Astrocyte (in vitro differentiated cells and primary cell): ENCODE data around the gene ARID2.

Experiments
- CTCF ChIP-seq: IDR thresholded peaks from 2 replicates; pipeline ENCODE4 v1.5.1; 2011; ENCODE audit warnings: low read depth, mild to moderate bottlenecking, inconsistent platforms, low read length, moderate library complexity; ENCODE audit not compliant: insufficient read depth
- EZH2 ChIP-seq: IDR thresholded peaks from 2 replicates; pipeline ENCODE4 v1.6.1; 2012; ENCODE audit warnings: mild to moderate bottlenecking, low read length, inconsistent platforms; ENCODE audit not compliant: insufficient read depth

- TF ChIP-seq CTCF (no peak), EZH2 (no peak)
Observed at GRCh38 chr12:45727980-45728629, 1.4 kb upstream of the ARID2 start.
